Liver (tissue), 9 donors: ENCODE data around the gene TMC2. TPM values are rescaled to one million over a fixed set of nuclear protein-coding genes. Genes with fewer than 3 reads are reported as not detected.

Experiments
- DNase-seq: peaks from one replicate; pipeline ENCODE4 v3.0.0-alpha.2; 2017; ENCODE audit warnings: low spot score
- H3K27ac ChIP-seq, 2 donors: one replicate each; pipeline ENCODE4 v1.7.0; 2013; ENCODE audit warnings: inconsistent platforms in 2 of 2, low read length in 2 of 2, control low read depth in 1 of 2, low read depth in 1 of 2, mild to moderate bottlenecking in 1 of 2
- H3K27me3 ChIP-seq, 4 donors: one replicate each; pipeline versions ENCODE4 v1.6.1 to v1.7.0; 2013; ENCODE audit warnings: low read length in 3 of 4, inconsistent platforms in 1 of 4, mild to moderate bottlenecking in 1 of 4, moderate library complexity in 1 of 4; ENCODE audit not compliant: control insufficient read depth in 4 of 4, insufficient read depth in 4 of 4
- H3K36me3 ChIP-seq, 4 donors: one replicate each; pipeline versions ENCODE4 v1.6.1 to v1.7.0; 2013; ENCODE audit warnings: low read length in 3 of 4, mild to moderate bottlenecking in 3 of 4, low read depth in 1 of 4, moderate library complexity in 1 of 4; ENCODE audit not compliant: control insufficient read depth in 4 of 4, insufficient read depth in 3 of 4
- H3K4me1 ChIP-seq, 4 donors: one replicate each; pipeline versions ENCODE4 v1.6.1 to v1.7.0; 2013; ENCODE audit warnings: low read length in 3 of 4, mild to moderate bottlenecking in 3 of 4, moderate library complexity in 1 of 4; ENCODE audit not compliant: control insufficient read depth in 4 of 4, insufficient read depth in 4 of 4
- H3K4me3 ChIP-seq, 3 donors: one replicate each; pipeline versions ENCODE4 v1.6.1 to v1.7.0; 2013; ENCODE audit warnings: low read length in 3 of 3, control low read depth in 1 of 3, low read depth in 1 of 3, mild to moderate bottlenecking in 1 of 3
- H3K9ac ChIP-seq, 2 donors: one replicate each; pipeline ENCODE4 v1.7.0; 2013; ENCODE audit warnings: low read length in 2 of 2, mild to moderate bottlenecking in 2 of 2, moderate library complexity in 2 of 2, control low read depth in 1 of 2, low read depth in 1 of 2
- H3K9me3 ChIP-seq, 4 donors: one replicate each; pipeline versions ENCODE4 v1.6.1 to v1.7.0; 2013; ENCODE audit warnings: low read length in 3 of 4; ENCODE audit not compliant: control insufficient read depth in 4 of 4
- ATF3 ChIP-seq: IDR thresholded peaks from 2 replicates; pipeline ENCODE4 v1.6.1; 2016; ENCODE audit warnings: antibody characterized with exemption
- CTCF ChIP-seq: fragments of 150-350 bp; IDR thresholded peaks from 2 replicates; pipeline ENCODE4 v1.5.1; 2017; ENCODE audit warnings: improper control_type of control experiment, low read depth, low read length; ENCODE audit not compliant: missing input control
- EGR1 ChIP-seq, 2 donors: IDR thresholded peaks; 2 replicates each; pipeline ENCODE4 v1.6.1; 2016 to 2018; ENCODE audit warnings: antibody characterized with exemption in 2 of 2, low read depth in 2 of 2
- FOXA1 ChIP-seq: IDR thresholded peaks from 2 replicates; pipeline ENCODE4 v1.6.1; 2016; ENCODE audit warnings: antibody characterized with exemption
- FOXA2 ChIP-seq: IDR thresholded peaks from 2 replicates; pipeline ENCODE4 v1.6.1; 2016; ENCODE audit warnings: antibody characterized with exemption
- GABPA ChIP-seq, 2 donors: IDR thresholded peaks in 1 of 2; conservative IDR thresholded peaks in 1 of 2; 2 replicates each; pipeline ENCODE4 v1.6.1; 2016; ENCODE audit warnings: antibody characterized with exemption in 2 of 2, mild to moderate bottlenecking in 1 of 2, moderate library complexity in 1 of 2
- HNF4A ChIP-seq, 2 donors: conservative IDR thresholded peaks; 2 replicates each; pipeline ENCODE4 v1.6.1; 2016; ENCODE audit warnings: antibody characterized with exemption in 2 of 2, mild to moderate bottlenecking in 2 of 2
- HNF4G ChIP-seq: IDR thresholded peaks from 2 replicates; pipeline ENCODE4 v1.6.1; 2016; ENCODE audit warnings: antibody characterized with exemption
- JUND ChIP-seq, 2 donors: IDR thresholded peaks; 2 replicates each; pipeline ENCODE4 v1.6.1; 2016; ENCODE audit warnings: antibody characterized with exemption in 2 of 2
- MAX ChIP-seq: IDR thresholded peaks from 2 replicates; pipeline ENCODE4 v1.6.1; 2016; ENCODE audit warnings: antibody characterized with exemption
- NR2F2 ChIP-seq: IDR thresholded peaks from 2 replicates; pipeline ENCODE4 v1.6.1; 2016; ENCODE audit warnings: antibody characterized with exemption
- RAD21 ChIP-seq, 2 donors: IDR thresholded peaks; 2 replicates each; pipeline ENCODE4 v1.6.1; 2016; ENCODE audit warnings: antibody characterized with exemption in 2 of 2, mild to moderate bottlenecking in 2 of 2
- REST ChIP-seq: IDR thresholded peaks from 2 replicates; pipeline ENCODE4 v1.6.1; 2016; ENCODE audit warnings: antibody characterized with exemption, mild to moderate bottlenecking
- RXRA ChIP-seq, 2 donors: IDR thresholded peaks; 2 replicates each; pipeline ENCODE4 v1.6.1; 2017 to 2018; ENCODE audit warnings: antibody characterized with exemption in 2 of 2, mild to moderate bottlenecking in 1 of 2
- SP1 ChIP-seq: IDR thresholded peaks from 2 replicates; pipeline ENCODE4 v1.6.1; 2018; ENCODE audit warnings: antibody characterized with exemption, mild to moderate bottlenecking
- TAF1 ChIP-seq: conservative IDR thresholded peaks from 2 replicates; pipeline ENCODE4 v1.6.1; 2016; ENCODE audit warnings: antibody characterized with exemption, mild to moderate bottlenecking
- YY1 ChIP-seq: IDR thresholded peaks from 2 replicates; pipeline ENCODE4 v1.6.1; 2016; ENCODE audit warnings: antibody characterized with exemption, mild to moderate bottlenecking
- ZBTB33 ChIP-seq: IDR thresholded peaks from 2 replicates; pipeline ENCODE4 v1.6.1; 2016; ENCODE audit warnings: antibody characterized with exemption
- WGBS: extraction: QIAGEN DNeasy Blood & Tissue Kit; methylation state at CpG from one replicate; pipeline ENCODE4 v1.1.7; 2013; 5-methylcytosine and 5-hydroxymethylcytosine counted together
- polyA plus RNA-seq, 2 donors: library from polyadenylated mRNA; stranded (reverse) in 1 of 2; unstranded in 1 of 2; fragments of 200-250 nt in 1 of 2; fragments of >200 nt in 1 of 2; fragmentation: Nextera tagmentation in 1 of 2; extraction: Ambion mirVana in 1 of 2; gene quantifications; one replicate each; pipeline versions ENCODE4 v1.2.1 to v1.2.3, GENCODE V29; 2013 to 2015
- total RNA-seq, 2 donors: library from RNA; depleted of rRNA; stranded (reverse); fragments of >200 nt; gene quantifications; one replicate each; pipeline ENCODE4 v1.2.3, GENCODE V29; 2014
- donor health status: healthy.
- donor health status: healthy.
- donor health status: healthy.
- donor health status: healthy.
- donor health status: healthy.

Gene TMC2
- total and polyA plus RNA-seq, 4 donors = not detected

GRCh38 chr20:2541940-2542339, 5.6 kb downstream of the TMC2 start:
- no peak overlapping the region for H3K4me3 ChIP-seq
- no peak for TF ChIP-seq ZBTB33
- TF ChIP-seq JUND (IDR thresholded peaks at IDR 0.05) = no peak
- no peak for TF ChIP-seq REST
- no peak for TF ChIP-seq HNF4G
- TF ChIP-seq NR2F2 = no peak
- no peak for TF ChIP-seq SP1
- no peak for TF ChIP-seq FOXA2
- TF ChIP-seq YY1 = no peak
- TF ChIP-seq CTCF = no peak
- no peak for TF ChIP-seq FOXA1
- no peak for TF ChIP-seq RAD21 (IDR thresholded peaks at IDR 0.05)
- no peak for TF ChIP-seq HNF4A (conservative IDR thresholded peaks at IDR 0.05)
- no peak for TF ChIP-seq EGR1 (IDR thresholded peaks at IDR 0.05; ENCODE audit: low read depth in 2 of 2)
- TF ChIP-seq TAF1 = no peak
- no peak for TF ChIP-seq RXRA (IDR thresholded peaks at IDR 0.05)
- TF ChIP-seq ATF3 = no peak
- TF ChIP-seq GABPA (IDR thresholded peaks at IDR 0.05 in 1 of 2, conservative IDR thresholded peaks at IDR 0.05 in 1 of 2) = no peak
- TF ChIP-seq MAX = no peak
- H3K9me3 ChIP-seq = no peaks in the 10 kb centered on the region
- DNase-seq = no peak
- H3K27me3 ChIP-seq = peaks cover 0 to 12% (median 1%) of the 10 kb centered on the region in 4 donors
- 91% methylated on average over 2 of the region's 2 CpGs for WGBS
- H3K27ac ChIP-seq = no peak overlapping the region
- H3K4me1 ChIP-seq = no peaks in the 10 kb centered on the region
- no peaks in the 10 kb centered on the region for H3K36me3 ChIP-seq
- no peak overlapping the region for H3K9ac ChIP-seq
